ENCODE measurements around the gene IL1F10.
"Not testable (repeated sequence)": the region's sequence is repeated elsewhere in the genome, so short reads cannot be mapped to it uniquely, and the experiment has no call there.

The IL1F10 gene

DNA sequence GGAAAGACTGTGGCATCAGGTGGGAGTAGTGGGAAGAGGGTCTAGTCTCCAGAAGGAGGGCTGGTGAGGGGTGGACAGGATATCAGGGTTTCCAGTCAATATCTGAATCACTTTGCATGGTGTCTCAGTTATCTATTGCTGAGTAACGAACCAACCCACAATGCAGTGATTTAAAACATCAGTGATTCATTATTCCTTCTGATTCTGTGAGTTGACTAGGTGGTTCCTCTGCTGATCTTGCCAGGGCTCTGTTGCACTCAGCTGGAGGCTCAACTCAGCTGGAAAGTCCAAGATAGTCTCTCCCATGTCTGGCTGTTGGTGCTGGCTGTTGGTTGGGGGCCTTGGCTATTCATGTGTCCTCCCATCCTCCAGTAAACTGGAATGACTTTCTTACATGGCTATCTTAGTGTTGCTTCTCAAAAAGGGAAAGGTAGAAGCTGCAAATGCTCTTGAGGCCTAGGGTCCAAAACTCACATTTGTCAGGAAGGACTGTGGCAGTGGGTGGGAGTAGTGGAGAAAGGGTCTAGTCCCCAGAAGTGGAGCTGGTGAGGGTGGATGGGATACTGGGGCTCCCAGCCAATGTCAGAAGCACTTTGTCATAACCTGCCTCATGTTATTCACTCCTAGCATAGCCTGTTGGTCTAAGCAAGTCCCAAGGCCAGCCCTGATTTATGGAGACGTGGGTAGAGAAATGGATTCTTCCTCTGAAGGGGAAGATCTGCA is 13.9 kb downstream of the IL1F10 start:
- DNase-seq: no peak

DNA sequence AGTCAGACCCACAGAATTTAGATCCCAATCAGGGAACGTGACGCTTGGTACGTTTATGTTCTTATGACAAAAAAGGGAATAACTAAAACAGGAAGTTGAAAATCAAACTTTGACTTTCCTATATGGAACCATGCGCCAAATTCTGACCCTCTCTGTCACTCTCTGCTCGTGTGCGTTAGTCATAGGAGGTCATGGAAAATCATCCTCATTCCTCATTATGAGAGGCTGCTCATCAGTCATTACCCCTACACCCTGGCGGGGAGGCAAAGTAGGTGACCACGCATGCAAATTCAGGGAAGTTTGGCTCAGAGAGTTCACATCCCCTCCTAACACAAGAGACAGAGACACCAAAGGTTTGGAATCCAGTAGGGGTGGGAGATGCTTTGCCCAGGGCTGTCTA is 15.5 kb downstream of the IL1F10 start:
- DNase-seq: no peak

DNA sequence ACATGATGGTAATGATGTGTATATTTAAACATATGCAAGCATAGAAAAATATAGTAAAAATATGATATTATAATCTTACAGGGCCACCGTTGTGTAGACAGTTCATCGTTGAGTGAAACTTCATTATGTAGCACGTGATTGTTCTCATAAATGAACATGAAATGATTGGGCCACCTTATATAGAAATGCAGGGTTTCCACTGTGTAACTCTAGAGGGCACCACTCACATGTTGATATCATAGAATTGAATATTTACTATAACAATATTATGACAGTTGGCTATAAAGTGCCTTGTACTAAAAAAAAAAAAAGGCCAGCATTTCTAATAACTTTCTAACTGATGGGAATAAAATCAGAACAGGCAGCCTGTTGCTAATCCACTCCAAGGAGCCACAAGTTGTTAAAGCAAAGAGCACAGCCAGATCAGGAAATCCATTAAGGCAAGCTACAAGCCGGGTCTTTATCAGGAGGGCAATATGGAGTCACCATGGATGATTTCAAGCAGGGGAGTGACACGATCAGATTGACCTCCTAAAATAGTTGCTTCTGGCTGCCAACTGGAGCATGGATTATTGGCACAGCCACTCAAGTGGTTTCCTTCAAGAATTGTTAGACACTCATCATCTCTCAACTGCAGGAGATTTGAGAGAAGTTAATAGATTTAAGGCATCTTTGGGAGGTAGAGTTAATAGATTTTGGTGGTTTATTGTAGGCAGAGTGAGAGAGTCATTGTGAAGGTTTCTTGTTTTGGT is 16.7 kb downstream of the IL1F10 start:
- DNase-seq: no peak

DNA sequence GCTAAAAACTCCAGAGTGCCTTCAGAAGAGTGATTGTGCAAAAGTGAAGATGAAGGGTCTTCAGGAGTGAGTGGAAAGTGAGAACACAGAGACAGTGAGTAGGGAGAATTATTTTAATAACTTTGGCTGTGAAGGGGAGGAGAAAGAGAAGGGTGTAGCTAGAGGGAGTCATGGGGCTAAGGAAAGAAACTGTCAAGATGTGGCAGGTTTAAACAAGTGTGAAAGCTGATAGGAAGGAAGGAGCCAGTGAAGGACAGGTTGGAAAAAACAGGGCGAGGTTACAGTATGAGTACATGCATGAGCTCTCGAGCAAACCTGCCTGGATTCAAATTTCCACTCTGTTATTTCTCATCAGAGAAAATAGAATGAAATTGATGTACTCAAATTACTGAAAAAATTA is 17.8 kb downstream of the IL1F10 start:
- no peak for DNase-seq

DNA sequence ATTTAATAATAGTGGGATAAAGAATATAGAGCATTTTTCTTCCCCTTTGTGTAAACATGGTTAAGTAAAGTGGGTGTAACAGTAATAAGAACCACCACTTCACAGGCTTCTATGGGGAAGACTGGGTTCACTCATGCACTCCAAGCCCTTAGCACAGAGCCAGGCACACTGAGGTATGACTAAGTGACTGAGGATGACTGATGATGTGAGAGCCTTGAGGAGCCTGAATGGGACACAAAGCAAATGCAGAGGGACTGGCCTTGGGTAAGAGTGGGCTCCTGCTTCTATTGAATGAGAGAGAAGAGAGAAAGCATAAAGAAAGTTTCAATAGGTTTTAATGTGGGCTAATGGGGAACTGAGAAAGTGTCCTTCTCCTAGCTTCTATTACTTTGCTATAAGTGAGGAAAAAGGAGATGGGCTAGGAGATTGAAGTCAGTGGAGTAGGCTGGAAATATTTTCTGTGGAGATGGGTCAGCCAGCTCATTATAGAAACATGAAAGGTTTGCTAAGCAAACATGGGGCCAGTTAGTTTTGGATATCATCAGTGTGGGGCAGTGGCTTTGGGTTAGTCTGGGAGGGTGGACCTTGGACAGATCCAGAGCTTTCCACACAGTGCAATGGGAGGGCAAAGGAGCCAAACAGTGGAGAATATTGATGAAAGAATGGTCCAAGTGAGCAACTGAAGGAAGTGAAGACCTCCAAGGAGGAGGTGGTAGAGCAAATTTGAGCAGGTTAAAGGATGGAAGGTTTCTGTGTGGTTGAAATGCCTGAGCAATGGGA is 20.6 kb downstream of the IL1F10 start:
- no peak for DNase-seq

DNA sequence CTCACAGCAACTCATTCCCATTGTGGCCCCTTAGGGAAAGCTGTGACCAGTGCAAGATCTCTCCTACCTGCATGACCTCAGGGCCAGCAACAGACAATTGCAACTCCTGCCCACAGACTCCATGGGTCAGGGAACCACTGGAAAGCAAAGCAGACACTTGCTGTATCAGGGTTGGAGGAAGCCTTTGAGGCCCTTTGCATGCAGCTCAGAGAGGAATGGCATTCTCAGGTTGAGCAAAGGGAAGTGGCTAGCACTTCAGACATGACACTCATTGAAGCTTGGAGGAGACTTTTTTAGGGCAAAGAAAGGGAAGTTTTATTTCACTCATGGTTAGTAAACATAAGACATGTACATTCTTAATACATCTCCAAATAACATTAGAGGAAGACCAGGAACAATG is 22.1 kb downstream of the IL1F10 start:
- no peak for DNase-seq

DNA sequence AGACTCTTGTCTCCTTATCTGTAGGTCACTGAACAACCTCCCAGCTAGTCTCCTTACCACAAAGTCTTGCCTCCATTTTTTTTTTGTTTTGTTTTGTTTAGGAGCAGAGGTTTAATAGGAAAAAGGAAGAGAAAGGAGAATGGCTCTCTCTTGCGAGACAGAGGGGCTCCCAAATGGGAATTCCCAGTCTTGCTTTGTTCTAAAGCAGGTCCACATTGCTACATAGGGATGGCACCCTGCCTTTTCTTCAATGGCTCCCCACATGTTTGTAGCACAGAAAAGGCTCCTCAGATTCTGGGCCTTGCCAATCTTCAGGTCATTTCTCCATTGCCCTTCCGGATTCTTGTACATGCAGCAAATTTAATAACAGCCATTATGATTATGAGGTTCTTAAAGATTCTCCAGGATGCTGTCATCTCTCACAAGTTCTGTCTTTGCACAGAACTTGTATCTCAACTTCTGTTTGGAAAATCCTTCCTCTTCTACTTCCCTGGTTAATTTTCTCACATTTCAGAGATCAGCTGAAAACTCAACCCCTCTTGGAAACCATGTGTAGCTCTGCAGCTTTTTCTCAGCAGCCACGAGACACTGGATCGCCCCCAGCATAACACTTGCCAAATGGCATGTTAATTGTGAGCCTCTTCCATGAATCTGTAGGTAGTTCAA is 23.6 kb downstream of the IL1F10 start:
- no peak for DNase-seq

DNA sequence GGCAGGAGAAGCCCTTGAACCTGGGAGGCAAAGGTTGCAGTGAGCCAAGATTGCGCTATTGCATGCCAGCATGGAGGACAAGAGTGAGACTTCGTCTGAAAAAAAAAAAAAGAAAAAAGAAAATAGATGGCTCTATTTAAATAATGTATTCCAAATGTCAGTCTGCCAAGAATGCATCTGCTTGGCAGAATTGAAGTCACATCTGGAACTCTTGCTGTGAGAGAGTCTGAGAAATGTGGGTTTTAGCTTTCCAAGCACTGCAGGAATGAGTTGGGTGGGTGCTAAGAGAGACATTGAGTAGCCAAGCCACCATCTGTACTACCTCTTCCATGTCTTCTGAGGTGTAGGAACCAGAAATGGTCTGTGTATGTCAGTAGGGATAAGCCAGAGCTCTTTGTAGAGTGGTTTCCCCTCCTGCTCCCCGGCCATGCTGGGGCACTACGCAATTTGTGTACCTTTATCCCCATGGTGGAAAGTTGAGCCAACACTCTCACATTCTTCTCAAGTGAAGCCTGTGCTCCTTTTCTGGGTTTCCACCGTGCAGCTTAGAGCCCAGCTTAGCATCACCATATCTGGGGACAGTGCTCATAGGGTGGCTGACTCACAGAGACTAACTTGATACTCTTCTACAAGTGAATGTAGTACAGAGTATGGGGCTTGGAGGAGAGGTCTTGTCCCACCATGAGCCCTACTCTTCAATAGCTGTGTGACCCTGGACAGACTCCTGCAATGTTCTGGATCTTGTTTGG is 25.3 kb downstream of the IL1F10 start:
- no peak for DNase-seq

DNA sequence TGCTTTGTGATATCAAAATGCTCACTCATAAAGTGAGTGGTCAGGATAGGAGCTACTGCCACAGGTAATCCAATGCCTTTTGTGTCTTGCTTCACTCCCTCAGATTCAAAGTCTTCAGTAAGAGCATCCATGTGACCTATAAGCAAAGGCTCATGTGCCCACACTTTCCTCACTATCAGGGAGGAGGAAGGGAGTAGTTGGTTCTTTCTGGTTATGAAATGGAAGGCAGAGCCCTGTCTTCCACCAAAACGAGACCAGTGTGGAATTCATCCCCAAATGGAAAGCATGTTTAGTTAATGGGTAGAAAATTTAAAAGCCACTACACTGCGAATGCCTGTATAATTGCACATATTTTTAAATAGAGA is 25.8 kb downstream of the IL1F10 start:
- DNase-seq: no peak

DNA sequence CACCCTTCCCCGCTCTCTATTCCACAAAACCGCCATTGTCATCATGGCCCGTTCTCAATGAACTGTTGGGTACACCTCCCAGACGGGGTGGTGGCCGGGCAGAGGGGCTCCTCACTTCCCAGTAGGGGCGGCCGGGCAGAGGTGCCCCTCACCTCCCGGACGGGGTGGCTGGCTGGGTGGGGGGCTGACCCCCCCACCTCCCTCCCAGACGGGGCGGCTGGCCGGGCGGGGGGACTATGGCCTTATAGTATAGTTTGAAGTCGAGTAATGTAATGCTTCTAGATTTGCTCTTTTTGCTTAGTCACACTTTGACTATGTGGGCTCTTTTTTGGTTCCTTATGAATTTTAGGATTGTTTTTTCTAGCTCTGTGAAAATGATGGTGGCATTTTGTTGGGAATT is 28.5 kb downstream of the IL1F10 start:
- DNase-seq: not testable (repeated sequence)

DNA sequence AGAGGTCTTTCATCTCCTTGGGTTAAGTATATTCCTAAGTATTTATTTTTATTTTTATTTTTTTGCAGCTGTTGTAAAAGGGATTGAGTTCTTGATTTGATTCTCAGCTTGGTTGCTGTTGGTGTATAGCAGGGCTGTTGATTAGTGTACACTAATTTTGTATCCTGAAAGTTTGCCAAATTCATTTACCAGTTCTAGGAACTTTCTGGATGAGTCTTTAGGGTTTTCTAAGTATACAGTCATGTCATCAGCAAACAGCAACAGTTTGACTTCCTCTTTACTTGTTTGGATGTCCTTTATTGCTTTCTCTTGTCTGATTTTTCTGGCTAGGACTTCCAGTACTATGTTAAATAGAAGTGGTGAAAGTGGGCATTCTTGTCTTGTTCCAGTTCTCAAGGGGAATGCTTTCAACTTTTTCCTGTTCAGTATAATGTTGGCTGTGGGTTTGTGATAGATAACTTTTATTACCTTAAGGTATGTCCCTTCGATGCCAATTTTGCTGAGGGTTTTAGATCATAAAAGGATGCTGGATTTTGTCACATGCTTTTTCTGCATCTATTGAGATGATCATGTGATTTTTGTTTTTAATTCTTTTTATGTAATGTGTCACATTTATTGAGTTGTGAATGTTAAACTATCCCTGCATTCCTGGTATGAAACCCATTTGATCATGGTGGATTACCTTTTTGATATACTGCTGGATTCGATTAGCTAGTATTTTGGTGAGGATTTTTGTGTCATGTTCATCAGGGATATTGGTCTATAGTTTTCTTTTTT is 29.3 kb downstream of the IL1F10 start:
- not testable (repeated sequence) for DNase-seq

DNA sequence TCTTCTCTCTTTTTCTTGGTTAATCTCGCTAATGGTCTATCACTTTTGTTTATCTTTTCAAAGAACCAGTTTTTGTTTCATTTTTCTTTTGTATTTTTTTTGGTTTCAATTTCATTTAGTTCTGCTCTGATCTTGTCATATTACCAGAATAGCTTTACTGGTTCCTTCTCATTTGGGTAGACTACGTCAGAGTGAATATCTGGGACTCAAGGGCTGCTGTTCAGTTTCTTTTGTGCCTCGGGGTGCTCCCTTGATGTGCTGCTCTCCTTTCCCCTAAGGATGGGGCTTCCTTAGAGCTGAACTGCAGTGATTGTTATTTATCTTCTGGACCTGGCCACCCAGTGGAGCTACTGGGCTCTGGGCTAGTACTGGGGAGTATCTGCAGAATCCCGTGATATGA is 30.3 kb downstream of the IL1F10 start:
- DNase-seq: no peak

DNA sequence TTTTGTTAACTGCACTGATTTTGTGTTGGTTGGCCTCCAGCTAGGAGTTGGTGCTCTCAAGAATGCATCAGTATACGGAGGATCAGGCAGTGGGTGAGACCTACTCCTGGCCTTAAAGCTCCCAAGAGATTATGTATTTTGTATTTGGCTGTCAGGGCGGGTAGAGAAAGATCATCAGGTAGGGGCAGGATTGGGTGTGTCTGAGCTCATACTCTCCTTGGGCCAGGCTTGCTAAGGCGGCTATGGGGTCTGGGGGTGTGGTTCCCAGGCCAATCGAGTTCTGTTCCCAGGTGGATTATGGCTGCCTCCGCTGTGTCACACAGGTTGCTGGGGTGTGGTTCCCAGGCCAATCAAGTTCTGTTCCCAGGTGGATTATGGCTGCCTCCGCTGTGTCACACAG is 30.8 kb downstream of the IL1F10 start:
- no peak for DNase-seq

DNA sequence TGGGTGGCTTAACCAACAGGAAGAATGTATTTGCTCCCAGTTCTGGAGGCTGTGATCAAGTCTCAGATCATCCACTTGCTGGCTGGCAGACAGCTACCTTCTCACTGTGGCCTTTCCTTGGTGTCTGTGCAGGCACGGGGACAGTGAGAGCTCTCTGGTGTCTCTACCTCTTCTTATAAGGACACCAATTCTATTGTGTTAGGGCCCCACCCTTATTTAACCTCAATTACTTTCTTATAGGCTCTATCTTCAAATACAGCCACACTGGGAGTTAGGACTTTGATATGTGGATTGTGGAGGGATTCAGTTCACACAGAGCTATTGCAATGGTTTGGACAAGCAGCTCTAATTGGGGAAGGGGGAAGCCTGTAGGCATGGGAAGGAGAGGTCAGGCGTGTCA is 34.4 kb downstream of the IL1F10 start:
- DNase-seq: no peak

DNA sequence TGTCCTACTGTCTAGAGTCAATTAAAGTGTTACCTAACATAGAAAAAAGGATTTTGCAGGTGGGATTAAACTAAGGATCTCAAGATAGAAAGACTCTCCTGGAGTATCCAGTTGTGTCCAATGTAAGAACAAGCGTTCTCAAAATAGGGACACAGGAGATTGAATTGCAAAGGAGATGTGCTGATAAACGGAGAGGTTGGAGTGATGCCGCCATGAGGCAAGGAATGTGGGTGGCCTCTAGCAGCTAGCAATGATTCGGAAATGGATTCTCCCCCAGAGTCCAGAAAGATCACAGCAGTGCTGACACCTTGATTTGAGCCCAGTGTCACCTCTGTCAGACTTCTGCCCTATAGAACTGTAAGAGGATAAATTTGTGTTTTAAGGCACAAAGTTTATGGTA is 35.5 kb downstream of the IL1F10 start:
- DNase-seq: no peak

DNA sequence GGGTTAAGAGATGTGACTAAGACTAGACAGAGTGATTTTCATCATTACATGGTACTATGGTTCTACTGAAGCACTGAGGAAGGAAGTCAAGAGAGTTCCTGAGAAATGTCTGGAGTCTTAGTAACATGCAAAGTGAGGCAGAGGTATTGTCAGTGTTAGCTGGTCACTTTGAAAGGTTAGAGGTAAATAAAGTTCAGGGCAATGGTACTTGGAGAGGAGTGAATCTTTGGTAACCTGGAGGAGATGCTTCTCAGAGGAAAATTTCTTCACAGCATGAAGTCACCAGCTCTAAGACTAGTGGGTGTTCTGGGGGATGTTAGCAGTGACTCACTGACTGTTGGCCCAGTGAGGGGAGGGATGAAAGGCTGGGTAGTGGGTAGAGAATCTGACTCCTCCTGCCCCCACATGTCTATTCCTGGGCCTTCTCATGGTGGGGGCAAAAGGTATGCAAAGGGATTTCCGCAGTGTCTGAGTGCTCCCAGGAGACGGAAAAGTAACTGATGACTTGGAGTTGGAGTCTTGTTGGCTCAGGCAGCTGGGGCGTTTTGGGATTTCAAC is 36.4 kb downstream of the IL1F10 start:
- no peak for DNase-seq

DNA sequence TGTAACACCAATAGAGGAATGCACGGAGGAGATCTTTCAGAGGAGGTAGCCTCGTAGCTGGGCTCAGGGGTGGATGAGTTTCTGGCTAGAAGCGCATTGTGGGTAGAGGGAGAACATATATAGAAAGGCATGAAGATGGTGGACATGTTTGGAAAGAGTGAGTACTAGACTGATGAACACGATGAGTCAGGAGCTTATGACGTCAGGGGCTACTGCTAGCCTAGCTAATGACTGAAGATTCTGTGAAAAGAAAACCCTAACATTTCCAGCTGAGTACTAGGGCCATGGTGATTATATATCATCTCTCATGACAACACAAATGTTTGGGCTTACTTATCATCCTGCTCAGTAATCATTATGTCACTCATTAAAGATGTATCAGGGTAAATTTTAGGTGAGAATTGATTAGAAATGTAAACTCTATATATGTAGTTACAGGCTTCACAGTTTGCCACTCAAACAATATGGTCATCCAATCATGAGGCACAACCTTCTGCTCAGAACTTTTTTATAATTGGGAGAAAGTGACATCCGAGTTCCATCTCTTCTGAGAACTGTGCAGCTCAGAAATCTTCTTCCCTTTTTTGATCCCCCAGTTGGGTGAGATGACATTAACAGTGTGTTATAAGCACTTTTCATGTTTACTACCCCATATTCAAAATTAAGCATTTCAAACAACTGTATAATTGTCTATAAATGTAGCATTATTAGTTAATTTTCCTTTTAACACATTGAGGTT is 37.4 kb downstream of the IL1F10 start:
- DNase-seq: no peak

DNA sequence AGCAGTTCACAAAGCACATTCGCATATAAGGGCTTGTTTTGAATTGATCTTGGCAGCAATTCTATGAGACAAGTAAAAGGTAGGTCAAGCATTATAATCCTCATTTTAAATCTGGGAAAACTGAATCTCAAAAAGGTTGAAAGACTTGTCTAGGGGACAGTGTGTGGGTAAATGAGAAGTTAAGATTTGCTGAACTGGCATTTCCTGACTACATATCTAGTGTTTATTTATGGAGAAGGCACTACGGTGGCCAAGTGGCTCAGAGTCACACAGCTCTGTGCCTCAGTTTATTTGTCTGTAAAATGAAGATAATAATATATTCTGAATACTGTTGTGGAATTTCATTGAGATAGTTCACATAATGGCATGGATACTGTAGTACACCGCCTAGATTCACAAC is 43.4 kb downstream of the IL1F10 start:
- DNase-seq: no peak

DNA sequence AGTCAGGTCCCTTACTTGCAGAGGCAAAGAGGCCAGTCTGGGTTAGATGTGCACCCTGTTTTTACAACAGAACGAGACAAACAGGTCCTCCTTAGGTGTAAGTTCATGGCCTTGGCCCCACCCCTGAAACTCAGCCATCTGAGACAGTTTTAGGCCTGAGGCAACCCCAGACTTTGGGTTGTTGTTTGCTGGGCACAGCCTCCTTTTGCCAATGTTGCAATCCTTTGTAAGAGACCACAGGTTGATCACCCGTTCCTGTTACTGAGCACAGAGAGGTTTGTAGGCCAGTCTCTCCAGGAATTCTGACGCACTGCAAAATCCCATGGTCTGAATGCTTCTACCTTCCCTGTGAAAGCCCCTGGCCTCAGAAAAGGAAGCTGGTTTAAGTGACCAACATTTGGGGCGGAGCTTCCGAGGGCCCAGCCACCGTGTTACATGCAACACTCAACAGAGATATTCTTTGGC is 44.1 kb downstream of the IL1F10 start:
- no peak for DNase-seq

DNA sequence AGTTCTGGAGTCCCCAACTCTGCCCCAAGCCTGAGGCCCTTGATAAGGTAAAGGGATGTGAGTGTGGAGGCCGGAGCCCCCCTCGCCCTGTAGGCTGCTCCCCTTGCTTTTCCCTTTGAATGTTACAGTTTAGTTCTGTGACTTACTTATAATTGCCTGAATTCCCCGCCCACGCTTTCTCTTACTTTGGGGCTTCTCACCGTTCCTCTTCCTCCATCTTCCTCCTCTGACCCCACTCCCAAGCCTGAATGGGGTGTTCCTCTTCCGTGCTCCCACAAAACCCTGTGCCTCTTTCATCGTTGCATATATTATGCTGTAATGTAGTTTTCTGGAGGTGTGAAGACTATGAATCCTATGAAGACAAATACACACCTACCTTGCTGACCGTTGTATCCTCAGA is 44.7 kb downstream of the IL1F10 start:
- DNase-seq: no peak

DNA sequence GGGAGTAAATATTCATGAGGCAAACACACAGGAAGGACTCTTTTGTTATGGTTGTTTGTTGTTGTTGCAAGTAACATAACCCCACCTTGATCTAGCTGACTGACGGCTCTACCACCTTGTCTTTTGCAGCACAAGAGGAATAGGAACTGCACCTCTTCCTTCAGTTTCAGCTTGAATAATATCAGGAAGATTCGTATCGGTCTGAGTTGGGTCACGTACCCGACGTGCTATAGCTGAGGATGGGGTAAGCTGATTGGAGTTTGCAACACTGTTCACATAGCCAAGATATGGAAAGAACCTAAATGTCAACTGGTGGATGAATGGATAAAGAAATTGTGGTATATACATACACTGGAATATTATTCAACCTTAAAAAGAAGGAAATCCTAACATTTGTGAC is 45.1 kb downstream of the IL1F10 start:
- no peak for DNase-seq
